Fibroblast of mammary gland (primary cell): ENCODE results near the gene MPDU1.

Source experiments
- DNase-seq: peaks from one replicate; pipeline ENCODE4 v3.0.0-alpha.2; 2010; ENCODE audit warnings: low read depth
- H3K4me3 ChIP-seq: 2 replicates; pipeline ENCODE4 v1.5.1; 2011; ENCODE audit warnings: low read depth, mild to moderate bottlenecking, low read length, moderate library complexity; ENCODE audit not compliant: control insufficient read depth
- TF ChIP-seq, protein P1 (sequence below): conservative IDR thresholded peaks from 2 replicates; pipeline ENCODE4 v1.5.1; 2011; ENCODE audit warnings: low read depth, low read length, inconsistent platforms; ENCODE audit not compliant: control insufficient read depth, insufficient read depth

MPDU1 gene

GRCh38 chr17:7580604-7581575, 2.8 kb upstream of the MPDU1 start:
- DNase-seq, result no peak
- no peak overlapping the region for H3K4me3 ChIP-seq
- TF ChIP-seq, protein P1, sequence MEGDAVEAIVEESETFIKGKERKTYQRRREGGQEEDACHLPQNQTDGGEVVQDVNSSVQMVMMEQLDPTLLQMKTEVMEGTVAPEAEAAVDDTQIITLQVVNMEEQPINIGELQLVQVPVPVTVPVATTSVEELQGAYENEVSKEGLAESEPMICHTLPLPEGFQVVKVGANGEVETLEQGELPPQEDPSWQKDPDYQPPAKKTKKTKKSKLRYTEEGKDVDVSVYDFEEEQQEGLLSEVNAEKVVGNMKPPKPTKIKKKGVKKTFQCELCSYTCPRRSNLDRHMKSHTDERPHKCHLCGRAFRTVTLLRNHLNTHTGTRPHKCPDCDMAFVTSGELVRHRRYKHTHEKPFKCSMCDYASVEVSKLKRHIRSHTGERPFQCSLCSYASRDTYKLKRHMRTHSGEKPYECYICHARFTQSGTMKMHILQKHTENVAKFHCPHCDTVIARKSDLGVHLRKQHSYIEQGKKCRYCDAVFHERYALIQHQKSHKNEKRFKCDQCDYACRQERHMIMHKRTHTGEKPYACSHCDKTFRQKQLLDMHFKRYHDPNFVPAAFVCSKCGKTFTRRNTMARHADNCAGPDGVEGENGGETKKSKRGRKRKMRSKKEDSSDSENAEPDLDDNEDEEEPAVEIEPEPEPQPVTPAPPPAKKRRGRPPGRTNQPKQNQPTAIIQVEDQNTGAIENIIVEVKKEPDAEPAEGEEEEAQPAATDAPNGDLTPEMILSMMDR, result no peak

GRCh38 chr17:7582396-7583252, 1.0 kb upstream of the MPDU1 start:
- TF ChIP-seq, protein P1, result no peak
- no peak for DNase-seq
- no peak overlapping the region for H3K4me3 ChIP-seq

- TF ChIP-seq, protein P1, result peak; percentile 13
- H3K4me3 ChIP-seq, result no peak overlapping the region
- DNase-seq, result no peak
These were observed 3.2 kb downstream of the MPDU1 start for GRCh38 chr17:7586673-7587419.

GRCh38 chr17:7587420-7588151, 3.9 kb downstream of the MPDU1 start:
- TF ChIP-seq, protein P1, result no peak
- DNase-seq, result peak; percentile 95
- no peak overlapping the region for H3K4me3 ChIP-seq

GRCh38 chr17:7588553-7589203, 5.0 kb downstream of the MPDU1 start:
- no peak overlapping the region for H3K4me3 ChIP-seq
- DNase-seq, result no peak
- TF ChIP-seq, protein P1, result no peak
